WTC11 (cell line): ENCODE measurements around the gene UCP1. TPM values are rescaled to one million over a fixed set of nuclear protein-coding genes. Genes with fewer than 3 reads are reported as not detected.
A peak's percentile ranks its signal among the peaks of the same experiment; 100 is the strongest.

Experiments used
- ATAC-seq: fragments of 200-7000 bp; cut with Tn5 transposase; 2 replicates; pipeline ENCODE4 v1.10.0; 2021; ENCODE audit warnings: mild to moderate bottlenecking, moderate library complexity
- CTCF ChIA-PET: fragments of 300-600 bp; sonication (Branson Sonifier 250); formaldehyde crosslinking; loops from one replicate; lab custom pipeline; 2021; ENCODE audit warnings: antibody characterized with exemption; lab: Charles Lee
- POLR2A ChIA-PET: fragments of 350-600 bp; sonication (Branson Sonifier 250); formaldehyde crosslinking; loops from one replicate; lab custom pipeline; 2021; ENCODE audit warnings: antibody characterized with exemption; lab: Charles Lee
- DNase-seq: peaks from one replicate; pipeline ENCODE4 v3.0.0; 2021; ENCODE audit warnings: low spot score
- H3K27ac Mint-ChIP-seq: 2 replicates; pipeline ENCODE4 v1.8.0; 2021; ENCODE audit warnings: mixed read lengths
- H3K27me3 Mint-ChIP-seq: 2 replicates; pipeline ENCODE4 v1.8.0; 2021; ENCODE audit warnings: low read depth, mild to moderate bottlenecking, moderate library complexity, mixed read lengths
- H3K36me3 Mint-ChIP-seq: 2 replicates; pipeline ENCODE4 v1.8.0; 2021; ENCODE audit warnings: mixed read lengths
- H3K4me1 Mint-ChIP-seq: 2 replicates; pipeline ENCODE4 v1.8.0; 2022; ENCODE audit warnings: mixed read lengths
- H3K4me3 Mint-ChIP-seq: 2 replicates; pipeline ENCODE4 v1.8.0; 2021; ENCODE audit warnings: mild to moderate bottlenecking, moderate library complexity, mixed read lengths
- H3K9me3 Mint-ChIP-seq: 2 replicates; pipeline ENCODE4 v1.8.0; 2021; ENCODE audit warnings: mixed read lengths
- AFF4 ChIP-seq: sonication (generic); formaldehyde crosslinking; IDR thresholded peaks from 2 replicates; pipeline ENCODE4 v1.8.1; 2023; ENCODE audit warnings: mild to moderate bottlenecking, missing genetic modification reagents, borderline replicate concordance
- ATF3 ChIP-seq: sonication (generic); formaldehyde crosslinking; conservative IDR thresholded peaks from 2 replicates; pipeline ENCODE4 v1.8.1; 2022; ENCODE audit warnings: mild to moderate bottlenecking, missing genetic modification reagents
- CTCF ChIP-seq: fragments of 200-600 bp; IDR thresholded peaks from 2 replicates; pipeline ENCODE4 v1.8.0; 2022; ENCODE audit warnings: antibody characterized with exemption
- E2F1 ChIP-seq: sonication (generic); formaldehyde crosslinking; IDR thresholded peaks from 2 replicates; pipeline ENCODE4 v1.8.0; 2022; ENCODE audit warnings: mild to moderate bottlenecking, missing genetic modification reagents
- ELF4 ChIP-seq: sonication (generic); formaldehyde crosslinking; IDR thresholded peaks from 2 replicates; pipeline ENCODE4 v1.8.1; 2022; ENCODE audit warnings: low read depth, mild to moderate bottlenecking, moderate library complexity, missing genetic modification reagents
- ERG ChIP-seq: fragments of 250-450 bp; sonication (Bioruptor Pico); IDR thresholded peaks from 2 replicates; pipeline ENCODE4 v1.8.0; 2021; ENCODE audit warnings: mild to moderate bottlenecking
- GRHL2 ChIP-seq: fragments of 250-450 bp; sonication (Bioruptor Pico); IDR thresholded peaks from 2 replicates; pipeline ENCODE4 v1.8.0; 2022; ENCODE audit warnings: mild to moderate bottlenecking, moderate library complexity; ENCODE audit not compliant: insufficient replicate concordance, severe bottlenecking
- NFATC4 ChIP-seq: fragments of 250-450 bp; sonication (Bioruptor Pico); IDR thresholded peaks from 2 replicates; pipeline ENCODE4 v1.9.0; 2021; ENCODE audit warnings: mild to moderate bottlenecking
- NR3C1 ChIP-seq: sonication (generic); formaldehyde crosslinking; conservative IDR thresholded peaks from 2 replicates; pipeline ENCODE4 v1.8.1; 2023; ENCODE audit warnings: low read depth, mild to moderate bottlenecking, missing genetic modification reagents
- PREB ChIP-seq: sonication (generic); formaldehyde crosslinking; IDR thresholded peaks from 2 replicates; pipeline ENCODE4 v1.8.1; 2022; ENCODE audit warnings: mild to moderate bottlenecking, missing genetic modification reagents, moderate library complexity, borderline replicate concordance
- SMAD3 ChIP-seq: sonication (generic); formaldehyde crosslinking; IDR thresholded peaks from 2 replicates; pipeline ENCODE4 v1.8.0; 2022; ENCODE audit warnings: missing genetic modification reagents, mild to moderate bottlenecking, borderline replicate concordance
- TEAD4 ChIP-seq: sonication (generic); formaldehyde crosslinking; IDR thresholded peaks from 2 replicates; pipeline ENCODE4 v1.8.0; 2022; ENCODE audit warnings: mild to moderate bottlenecking, missing genetic modification reagents
- ZNF281 ChIP-seq: sonication (generic); formaldehyde crosslinking; IDR thresholded peaks from 2 replicates; pipeline ENCODE4 v1.8.0; 2023; ENCODE audit warnings: mild to moderate bottlenecking, missing genetic modification reagents
- ZNF423 ChIP-seq: fragments of 250-450 bp; sonication (Bioruptor Pico); IDR thresholded peaks from 2 replicates; pipeline ENCODE4 v2.1.2; 2022; ENCODE audit warnings: mild to moderate bottlenecking, moderate library complexity
- ZNF671 ChIP-seq: fragments of 250-450 bp; sonication (Bioruptor Pico); IDR thresholded peaks from 2 replicates; pipeline ENCODE4 v1.8.0; 2021; ENCODE audit warnings: mild to moderate bottlenecking
- total RNA-seq: library from RNA; stranded (reverse); gene quantifications from 3 replicates; pipeline ENCODE4 v1.2.3, GENCODE V29; 2021

UCP1 gene
- total RNA-seq, 1 experiment from 2014 or later: 0.15 TPM

GRCh38 chr4:140609548-140610425 lies 41.0 kb upstream of the UCP1 start (continued):
- TF ChIP-seq AFF4 (CRISPR knock-in tag) (no peak), NFATC4 (CRISPR knock-in tag) (no peak), NR3C1 (CRISPR knock-in tag) (no peak), GRHL2 (CRISPR knock-in tag) (no peak), CTCF (no peak), ZNF281 (CRISPR knock-in tag) (no peak)

GRCh38 chr4:140607852-140608251 lies 39.1 kb upstream of the UCP1 start:
- ChIA-PET CTCF (interaction anchor here (2.1 kb wide), 1 partner anchor 13 kb away, joined by 6 read pairs; no protein-coding TSS in a partner anchor), POLR2A (no interaction called here)
- Mint-ChIP-seq H3K4me3 (no peak overlapping the region), H3K27me3 (no peaks in the 10 kb centered on the region), H3K27ac (no peak overlapping the region), H3K4me1 (peaks cover 6% of the 10 kb centered on the region), H3K9me3 (no peaks in the 10 kb centered on the region), H3K36me3 (no peaks in the 10 kb centered on the region)
- no peak for DNase-seq
- peak; percentile 38; the same call in 1 of the 2 replicates for ATAC-seq
- TF ChIP-seq CTCF (no peak), E2F1 (CRISPR knock-in tag) (no peak), ATF3 (CRISPR knock-in tag) (no peak), SMAD3 (CRISPR knock-in tag) (no peak), PREB (CRISPR knock-in tag) (no peak), TEAD4 (CRISPR knock-in tag) (no peak), ZNF423 (no peak), ZNF671 (CRISPR knock-in tag) (no peak), ELF4 (CRISPR knock-in tag) (no peak), ERG (CRISPR knock-in tag) (no peak)
